ENCODE measurements around the gene RASGRF1.

- no peak for TF ChIP-seq CTCF (conservative IDR thresholded peaks at IDR 0.05 in 1 of 2, IDR thresholded peaks at IDR 0.05 in 1 of 2; ENCODE audit: low read depth in 1 of 2, low read length in 2 of 2)
- TF ChIP-seq EZH2 (IDR thresholded peaks at IDR 0.05; ENCODE audit: low read length, missing control alignments), result no peak
Measured at GRCh38 chr15:78982736-78983135, 107.8 kb downstream of the RASGRF1 start.
